Activated CD4-positive, alpha-beta T cell treated with anti-CD3 and anti-CD28 coated beads, Interleukin-2, amount 10 ng/mL, durations not matched to agents 24 days and 14 days (primary cell): Measurements from ENCODE around the gene TLN1. TPM values are rescaled to one million over a fixed set of nuclear protein-coding genes. Genes with fewer than 3 reads are reported as not detected.

Source experiments
- DNase-seq: peaks from one replicate; pipeline ENCODE4 v3.0.0; 2022
- H3K27ac Mint-ChIP-seq: one replicate; pipeline ENCODE4 v1.8.0; 2022; ENCODE audit warnings: mild to moderate bottlenecking, mixed read lengths
- H3K27me3 Mint-ChIP-seq: one replicate; pipeline ENCODE4 v1.8.0; 2022; ENCODE audit warnings: mixed read lengths
- H3K36me3 Mint-ChIP-seq: one replicate; pipeline ENCODE4 v1.8.0; 2022; ENCODE audit warnings: low read depth, mild to moderate bottlenecking, mixed read lengths
- H3K4me1 Mint-ChIP-seq: one replicate; pipeline ENCODE4 v1.8.0; 2021; ENCODE audit warnings: mixed read lengths
- H3K4me3 Mint-ChIP-seq: one replicate; pipeline ENCODE4 v1.8.0; 2022; ENCODE audit warnings: mild to moderate bottlenecking, moderate library complexity, mixed read lengths
- H3K9me3 Mint-ChIP-seq: one replicate; pipeline ENCODE4 v1.8.0; 2021; ENCODE audit warnings: mixed read lengths
- intact Hi-C: fragments of 100-400 bp; cut with micrococcal nuclease; formaldehyde crosslinking; loops from one replicate; pipeline ENCODE4 v1.15.1; 2023
- total RNA-seq: library from RNA; stranded (reverse); gene quantifications from 2 replicates; pipeline ENCODE4 v1.2.3, GENCODE V29; 2022

TLN1 gene
- 220 and 243 TPM in 2 replicates for total RNA-seq

GRCh38 chr9:35732185-35732799 lies at the start of gene TLN1, which contains the start of gene CREB3:
TSS of gene TLN1 (minus strand) at chr9:35732195. CDS start at chr9:35725694, 6,501 bp downstream.
TSS of gene CREB3 (plus strand) at chr9:35732666. CDS start at chr9:35732773, 107 bp downstream.
- Mint-ChIP-seq H3K4me3 (no peak within 1 kb of the TSS), H3K27ac (peak within 1 kb of the TSS; percentile 92), H3K4me1 (peaks cover 22% of the 10 kb centered on the region), H3K27me3 (no peaks in the 10 kb centered on the region), H3K9me3 (no peaks in the 10 kb centered on the region), H3K36me3 (peaks cover 16% of the 10 kb centered on the region)
- peak; percentile 99 for DNase-seq
- intact Hi-C loops, result loop anchor here (1.0 to 5.0 kb wide), 7 partner anchors 16 to 620 kb away; partner anchors contain the start of genes CCDC107, HINT2 and RMRP

GRCh38 chr9:35781066-35781465 lies 49.1 kb upstream of the TLN1 start:
- H3K27me3 Mint-ChIP-seq, result no peaks in the 10 kb centered on the region
- H3K27ac Mint-ChIP-seq, result no peak overlapping the region
- H3K4me1 Mint-ChIP-seq, result peaks cover 2% of the 10 kb centered on the region
- H3K9me3 Mint-ChIP-seq, result no peaks in the 10 kb centered on the region
- no peak for DNase-seq
- intact Hi-C loops, result no loop called here
- peaks cover 26% of the 10 kb centered on the region for H3K36me3 Mint-ChIP-seq
- H3K4me3 Mint-ChIP-seq, result no peak overlapping the region

GRCh38 chr9:35778496-35778895 lies 46.5 kb upstream of the TLN1 start:
- Mint-ChIP-seq H3K9me3 (no peaks in the 10 kb centered on the region), H3K4me3 (no peak overlapping the region), H3K27me3 (no peaks in the 10 kb centered on the region), H3K36me3 (peaks cover 12% of the 10 kb centered on the region), H3K4me1 (peaks cover 8% of the 10 kb centered on the region), H3K27ac (no peak overlapping the region)
- intact Hi-C loops, result no loop called here
- DNase-seq, result no peak

- intact Hi-C loops, result no loop called here
- Mint-ChIP-seq H3K4me1 (peaks cover 8% of the 10 kb centered on the region), H3K9me3 (no peaks in the 10 kb centered on the region), H3K27me3 (no peaks in the 10 kb centered on the region), H3K4me3 (no peak overlapping the region), H3K36me3 (peaks cover 9% of the 10 kb centered on the region), H3K27ac (peak overlapping the region; percentile 84)
- DNase-seq, result no peak
Measured at GRCh38 chr9:35776018-35776417, 44.0 kb upstream of the TLN1 start.

- intact Hi-C loops, result no loop called here
- H3K27ac Mint-ChIP-seq, result no peak overlapping the region
Measured at GRCh38 chr9:35774907-35775635, 43.1 kb upstream of the TLN1 start.

GRCh38 chr9:35771943-35772342 lies 39.9 kb upstream of the TLN1 start:
- Mint-ChIP-seq H3K9me3 (no peaks in the 10 kb centered on the region), H3K4me3 (no peak overlapping the region), H3K27ac (no peak overlapping the region), H3K27me3 (no peaks in the 10 kb centered on the region), H3K4me1 (peaks cover 8% of the 10 kb centered on the region), H3K36me3 (no peaks in the 10 kb centered on the region)
- intact Hi-C loops, result no loop called here
- DNase-seq, result no peak

More at GRCh38 chr9:35774907-35775635, 43.1 kb upstream of the TLN1 start:
- H3K4me1 Mint-ChIP-seq, result peaks cover 8% of the 10 kb centered on the region
- DNase-seq, result no peak
- H3K27me3 Mint-ChIP-seq, result no peaks in the 10 kb centered on the region
- H3K9me3 Mint-ChIP-seq, result no peaks in the 10 kb centered on the region
- H3K4me3 Mint-ChIP-seq, result no peak overlapping the region
- H3K36me3 Mint-ChIP-seq, result peaks cover 3% of the 10 kb centered on the region

- no peak overlapping the region for H3K27ac Mint-ChIP-seq
- no peak for DNase-seq
- H3K4me1 Mint-ChIP-seq, result peaks cover 8% of the 10 kb centered on the region
- no peak overlapping the region for H3K4me3 Mint-ChIP-seq
- H3K36me3 Mint-ChIP-seq, result no peaks in the 10 kb centered on the region
- no peaks in the 10 kb centered on the region for H3K27me3 Mint-ChIP-seq
- intact Hi-C loops, result no loop called here
- no peaks in the 10 kb centered on the region for H3K9me3 Mint-ChIP-seq
Measured at GRCh38 chr9:35771534-35771933, 39.5 kb upstream of the TLN1 start.

- Mint-ChIP-seq H3K36me3 (no peaks in the 10 kb centered on the region), H3K4me3 (no peak overlapping the region), H3K27ac (no peak overlapping the region), H3K27me3 (no peaks in the 10 kb centered on the region), H3K9me3 (no peaks in the 10 kb centered on the region), H3K4me1 (peaks cover 6% of the 10 kb centered on the region)
- no peak for DNase-seq
- intact Hi-C loops, result no loop called here
Measured at GRCh38 chr9:35771075-35771433, 39.1 kb upstream of the TLN1 start.

- DNase-seq, result no peak
- Mint-ChIP-seq H3K27ac (no peak overlapping the region), H3K4me1 (no peaks in the 10 kb centered on the region), H3K36me3 (no peaks in the 10 kb centered on the region), H3K4me3 (no peak overlapping the region), H3K27me3 (no peaks in the 10 kb centered on the region), H3K9me3 (no peaks in the 10 kb centered on the region)
- intact Hi-C loops, result no loop called here
Measured at GRCh38 chr9:35769763-35770162, 37.8 kb upstream of the TLN1 start.

- no peaks in the 10 kb centered on the region for H3K4me1 Mint-ChIP-seq
- H3K36me3 Mint-ChIP-seq, result peaks cover 5% of the 10 kb centered on the region
- no peak overlapping the region for H3K4me3 Mint-ChIP-seq
- H3K9me3 Mint-ChIP-seq, result no peaks in the 10 kb centered on the region
- intact Hi-C loops, result no loop called here
- no peak overlapping the region for H3K27ac Mint-ChIP-seq
- H3K27me3 Mint-ChIP-seq, result no peaks in the 10 kb centered on the region
- DNase-seq, result no peak
Measured at GRCh38 chr9:35767458-35767857, 35.5 kb upstream of the TLN1 start.

GRCh38 chr9:35766997-35767396 lies 35.0 kb upstream of the TLN1 start:
- intact Hi-C loops, result no loop called here
- Mint-ChIP-seq H3K4me1 (no peaks in the 10 kb centered on the region), H3K27me3 (no peaks in the 10 kb centered on the region), H3K4me3 (no peak overlapping the region), H3K9me3 (no peaks in the 10 kb centered on the region), H3K27ac (no peak overlapping the region), H3K36me3 (peaks cover 8% of the 10 kb centered on the region)
- DNase-seq, result no peak

GRCh38 chr9:35763803-35764202 lies 31.8 kb upstream of the TLN1 start:
- no peak for DNase-seq

GRCh38 chr9:35763181-35763580 lies 31.2 kb upstream of the TLN1 start:
- H3K36me3 Mint-ChIP-seq, result peaks cover 21% of the 10 kb centered on the region
- no peak overlapping the region for H3K4me3 Mint-ChIP-seq
- peaks cover 22% of the 10 kb centered on the region for H3K4me1 Mint-ChIP-seq
- H3K27me3 Mint-ChIP-seq, result no peaks in the 10 kb centered on the region
- no peak for DNase-seq
- intact Hi-C loops, result no loop called here
- no peak overlapping the region for H3K27ac Mint-ChIP-seq
- no peaks in the 10 kb centered on the region for H3K9me3 Mint-ChIP-seq

More at GRCh38 chr9:35763803-35764202, 31.8 kb upstream of the TLN1 start:
- H3K27me3 Mint-ChIP-seq, result no peaks in the 10 kb centered on the region
- no peak overlapping the region for H3K27ac Mint-ChIP-seq
- H3K4me3 Mint-ChIP-seq, result no peak overlapping the region
- no peaks in the 10 kb centered on the region for H3K9me3 Mint-ChIP-seq
- peaks cover 18% of the 10 kb centered on the region for H3K4me1 Mint-ChIP-seq
- intact Hi-C loops, result no loop called here
- H3K36me3 Mint-ChIP-seq, result peaks cover 21% of the 10 kb centered on the region

GRCh38 chr9:35760651-35761050 lies 28.7 kb upstream of the TLN1 start:
- Mint-ChIP-seq H3K27me3 (no peaks in the 10 kb centered on the region), H3K4me3 (no peak overlapping the region), H3K36me3 (peaks cover 26% of the 10 kb centered on the region), H3K4me1 (peaks cover 37% of the 10 kb centered on the region), H3K27ac (no peak overlapping the region), H3K9me3 (no peaks in the 10 kb centered on the region)
- intact Hi-C loops, result no loop called here
- no peak for DNase-seq
